DND-41 (cell line): ENCODE results near the gene PDE3A.

Experiments used
- EZH2 ChIP-seq: IDR thresholded peaks from 3 replicates; pipeline ENCODE4 v1.6.1; 2012; ENCODE audit warnings: borderline replicate concordance, low read depth, mild to moderate bottlenecking, moderate library complexity, low read length, inconsistent platforms; ENCODE audit not compliant: severe bottlenecking
- TF ChIP-seq, protein P1 (sequence below): IDR thresholded peaks from 2 replicates; pipeline ENCODE4 v1.5.1; 2012; ENCODE audit warnings: borderline replicate concordance, low read length, moderate library complexity, mild to moderate bottlenecking; ENCODE audit not compliant: poor library complexity, severe bottlenecking; ENCODE audit errors: extremely low read depth

DNA sequence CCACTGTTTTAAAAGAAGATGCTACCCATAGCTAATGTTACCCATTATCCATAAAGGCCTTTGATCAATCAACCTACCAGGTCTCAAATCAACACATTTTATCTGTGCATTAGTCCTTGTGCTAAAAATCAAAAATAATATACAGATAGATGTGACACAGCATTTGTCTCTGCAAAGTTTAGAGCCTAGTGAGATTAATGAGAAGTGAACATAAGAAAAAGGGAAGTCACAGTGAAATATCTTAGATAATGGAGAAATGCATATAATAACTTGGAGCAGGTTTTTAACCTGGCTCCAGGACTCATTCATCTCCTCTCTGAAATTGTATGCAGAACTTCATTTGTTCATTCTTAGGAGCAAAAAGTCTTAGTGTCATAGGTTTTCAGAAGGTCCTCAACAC lies 7.2 kb downstream of the PDE3A start:
- TF ChIP-seq, protein P1, sequence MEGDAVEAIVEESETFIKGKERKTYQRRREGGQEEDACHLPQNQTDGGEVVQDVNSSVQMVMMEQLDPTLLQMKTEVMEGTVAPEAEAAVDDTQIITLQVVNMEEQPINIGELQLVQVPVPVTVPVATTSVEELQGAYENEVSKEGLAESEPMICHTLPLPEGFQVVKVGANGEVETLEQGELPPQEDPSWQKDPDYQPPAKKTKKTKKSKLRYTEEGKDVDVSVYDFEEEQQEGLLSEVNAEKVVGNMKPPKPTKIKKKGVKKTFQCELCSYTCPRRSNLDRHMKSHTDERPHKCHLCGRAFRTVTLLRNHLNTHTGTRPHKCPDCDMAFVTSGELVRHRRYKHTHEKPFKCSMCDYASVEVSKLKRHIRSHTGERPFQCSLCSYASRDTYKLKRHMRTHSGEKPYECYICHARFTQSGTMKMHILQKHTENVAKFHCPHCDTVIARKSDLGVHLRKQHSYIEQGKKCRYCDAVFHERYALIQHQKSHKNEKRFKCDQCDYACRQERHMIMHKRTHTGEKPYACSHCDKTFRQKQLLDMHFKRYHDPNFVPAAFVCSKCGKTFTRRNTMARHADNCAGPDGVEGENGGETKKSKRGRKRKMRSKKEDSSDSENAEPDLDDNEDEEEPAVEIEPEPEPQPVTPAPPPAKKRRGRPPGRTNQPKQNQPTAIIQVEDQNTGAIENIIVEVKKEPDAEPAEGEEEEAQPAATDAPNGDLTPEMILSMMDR, result no peak
- no peak for TF ChIP-seq EZH2
